SU-DHL-6 (cell line): Measurements from ENCODE around the gene STK17A.
"Not testable (repeated sequence)": the region's sequence is repeated elsewhere in the genome, so short reads cannot be mapped to it uniquely, and the experiment has no call there.

Source experiments
- H2AFZ ChIP-seq: fragments of 200-600 bp; sonication (generic); 2 replicates; pipeline ENCODE4 v1.6.1; 2014; ENCODE audit warnings: low read depth, mild to moderate bottlenecking, moderate library complexity, mixed read lengths, antibody characterized with exemption, low read length; ENCODE audit not compliant: severe bottlenecking
- H3F3A ChIP-seq: fragments of 200-600 bp; shearing (Covaris generic); 2 replicates; pipeline ENCODE4 v1.6.0; 2016; ENCODE audit warnings: antibody characterized with exemption, mild to moderate bottlenecking; ENCODE audit not compliant: insufficient read depth
- H3K27ac ChIP-seq: fragments of 200-600 bp; sonication (generic); 2 replicates; pipeline ENCODE4 v1.5.1; 2016; ENCODE audit warnings: low read depth, mild to moderate bottlenecking, low read length, moderate library complexity, mixed read lengths
- H3K27me3 ChIP-seq: fragments of 200-600 bp; sonication (generic), shearing (Covaris generic); 2 replicates; pipeline ENCODE4 v1.6.0; 2014; ENCODE audit warnings: mild to moderate bottlenecking, low read length
- H3K36me3 ChIP-seq: fragments of 200-600 bp; sonication (generic); 2 replicates; pipeline ENCODE4 v1.6.1; 2014; ENCODE audit warnings: mild to moderate bottlenecking, low read length, mixed read lengths
- H3K4me2 ChIP-seq: fragments of 300-600, 200-600 bp; shearing (Covaris generic), sonication (generic); 2 replicates; pipeline ENCODE4 v1.6.0; 2014; ENCODE audit warnings: low read length, low read depth, mild to moderate bottlenecking; ENCODE audit not compliant: poor library complexity, severe bottlenecking
- H3K4me3 ChIP-seq: fragments of 200-600 bp; sonication (generic); 2 replicates; pipeline ENCODE4 v1.5.1; 2014; ENCODE audit warnings: antibody characterized with exemption, low read length, mild to moderate bottlenecking, mixed read lengths; ENCODE audit not compliant: insufficient read depth, poor library complexity, severe bottlenecking
- H3K79me2 ChIP-seq: fragments of 200-600 bp; sonication (generic); 2 replicates; pipeline ENCODE4 v1.6.1; 2014; ENCODE audit warnings: mild to moderate bottlenecking, low read length, moderate library complexity; ENCODE audit not compliant: insufficient read depth
- H3K9ac ChIP-seq: fragments of 200-600 bp; sonication (generic); 2 replicates; pipeline ENCODE4 v1.7.0; 2014; ENCODE audit warnings: mild to moderate bottlenecking, low read length
- H3K9me2 ChIP-seq: fragments of 200-600 bp; sonication (generic); replicated peaks from 2 replicates; pipeline ENCODE4 v1.6.1; 2014; ENCODE audit warnings: low read length; ENCODE audit not compliant: insufficient read depth
- H3K9me3 ChIP-seq: fragments of 200-600 bp; sonication (generic); 2 replicates; pipeline ENCODE4 v1.6.1; 2014; ENCODE audit warnings: low read length, mixed read lengths; ENCODE audit not compliant: insufficient read depth
- H4K20me1 ChIP-seq: fragments of 200-600 bp; sonication (generic); 2 replicates; pipeline ENCODE4 v1.6.1; 2014; ENCODE audit warnings: low read depth, mild to moderate bottlenecking, antibody characterized with exemption, low read length, moderate library complexity, mixed read lengths
- EZH2phosphoT487 ChIP-seq: fragments of 200-600 bp; sonication (generic), shearing (Covaris generic); conservative IDR thresholded peaks from 2 replicates; pipeline ENCODE4 v1.6.1; 2018; ENCODE audit warnings: mild to moderate bottlenecking, antibody characterized with exemption, low read length, moderate library complexity, mixed read lengths
- TF ChIP-seq, protein P1 (sequence below): fragments of 200-600 bp; sonication (generic); IDR thresholded peaks from one replicate; pipeline ENCODE4 v1.5.1; 2017; ENCODE audit warnings: antibody characterized with exemption, mild to moderate bottlenecking, low read length, moderate library complexity; ENCODE audit not compliant: insufficient read depth, poor library complexity, severe bottlenecking

Gene STK17A

DNA sequence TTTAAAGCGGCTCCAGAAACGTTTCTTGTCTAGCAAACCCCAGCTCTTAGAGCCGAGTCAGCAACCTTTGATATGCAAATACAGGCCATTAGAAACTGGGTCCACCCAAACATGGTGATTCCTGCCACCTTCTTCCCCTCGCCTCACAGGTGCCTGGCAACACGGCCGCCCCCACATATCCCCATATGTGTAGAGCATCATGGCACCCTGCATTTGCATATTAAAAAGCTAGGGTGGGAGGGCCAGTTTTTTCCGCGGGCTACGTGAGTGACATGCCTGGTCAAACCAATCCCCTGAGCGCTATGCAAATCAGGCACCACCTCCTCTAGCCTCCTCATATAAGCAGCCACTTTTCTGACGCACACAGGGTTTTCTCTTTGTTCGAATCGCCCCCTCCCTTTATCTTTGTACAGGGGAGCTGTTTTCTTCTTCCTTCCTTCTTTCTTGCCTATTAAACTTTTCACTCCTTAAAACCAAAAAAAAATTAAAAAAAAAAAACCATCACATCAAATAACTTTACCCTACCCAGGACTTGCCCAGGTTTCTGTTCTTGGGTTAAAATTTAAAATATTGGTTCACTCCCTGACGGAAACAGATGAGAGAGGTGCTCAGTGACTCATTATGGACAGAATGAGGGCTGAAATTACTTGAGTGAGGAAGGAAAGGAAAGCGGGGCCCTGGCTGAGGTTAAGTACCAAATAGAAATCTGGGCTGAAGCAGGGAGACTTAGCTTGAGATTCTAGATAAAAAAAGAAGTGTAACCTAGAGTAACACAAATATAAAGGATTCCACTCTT is 86.6 kb downstream of the STK17A start:
- peak overlapping the region; percentile 43 for H3K4me2 ChIP-seq

DNA sequence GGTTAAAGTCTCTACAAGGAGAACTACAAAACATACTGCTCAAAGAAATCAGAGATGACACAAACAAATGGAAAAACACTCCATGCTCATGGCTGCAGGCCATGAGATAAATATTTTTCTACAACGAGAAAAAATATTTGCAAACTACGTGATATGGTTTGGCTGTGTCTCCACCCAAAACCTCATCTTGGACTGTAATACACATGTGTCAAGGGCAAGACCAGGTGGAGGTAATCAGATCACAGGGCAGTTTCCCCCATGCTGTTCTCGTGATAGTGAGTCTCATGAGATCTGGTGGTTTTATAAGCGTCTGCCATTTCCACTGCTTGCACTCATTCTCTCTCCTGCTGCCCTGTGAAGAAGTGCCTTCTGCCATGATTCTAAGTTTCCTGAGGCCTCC is 88.6 kb downstream of the STK17A start:
- Histone ChIP-seq H2AFZ (no peak overlapping the region), H3K9me2 (no peaks in the 10 kb centered on the region), H3K4me2 (peak overlapping the region; percentile 43), H3K27me3 (no peaks in the 10 kb centered on the region), H3K79me2 (peaks cover 92% of the 10 kb centered on the region), H3K27ac (peak overlapping the region; percentile 93), H3K9ac (peak overlapping the region; percentile 14; the same call in 1 of the 2 replicates), H3K36me3 (peaks cover 75% of the 10 kb centered on the region), H4K20me1 (no peaks in the 10 kb centered on the region), H3F3A (peaks cover 72% of the 10 kb centered on the region), H3K4me3 (peak overlapping the region; percentile 13), H3K9me3 (peaks cover 51% of the 10 kb centered on the region; the same call in 1 of the 2 replicates)
- TF ChIP-seq EZH2phosphoT487: no peak
- TF ChIP-seq, protein P1, sequence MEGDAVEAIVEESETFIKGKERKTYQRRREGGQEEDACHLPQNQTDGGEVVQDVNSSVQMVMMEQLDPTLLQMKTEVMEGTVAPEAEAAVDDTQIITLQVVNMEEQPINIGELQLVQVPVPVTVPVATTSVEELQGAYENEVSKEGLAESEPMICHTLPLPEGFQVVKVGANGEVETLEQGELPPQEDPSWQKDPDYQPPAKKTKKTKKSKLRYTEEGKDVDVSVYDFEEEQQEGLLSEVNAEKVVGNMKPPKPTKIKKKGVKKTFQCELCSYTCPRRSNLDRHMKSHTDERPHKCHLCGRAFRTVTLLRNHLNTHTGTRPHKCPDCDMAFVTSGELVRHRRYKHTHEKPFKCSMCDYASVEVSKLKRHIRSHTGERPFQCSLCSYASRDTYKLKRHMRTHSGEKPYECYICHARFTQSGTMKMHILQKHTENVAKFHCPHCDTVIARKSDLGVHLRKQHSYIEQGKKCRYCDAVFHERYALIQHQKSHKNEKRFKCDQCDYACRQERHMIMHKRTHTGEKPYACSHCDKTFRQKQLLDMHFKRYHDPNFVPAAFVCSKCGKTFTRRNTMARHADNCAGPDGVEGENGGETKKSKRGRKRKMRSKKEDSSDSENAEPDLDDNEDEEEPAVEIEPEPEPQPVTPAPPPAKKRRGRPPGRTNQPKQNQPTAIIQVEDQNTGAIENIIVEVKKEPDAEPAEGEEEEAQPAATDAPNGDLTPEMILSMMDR: no peak

More for the DNA sequence above, 86.6 kb downstream of the STK17A start:
- Histone ChIP-seq H2AFZ (no peak overlapping the region), H3K4me3 (peak overlapping the region; percentile 17), H3K9me3 (peaks cover 48% of the 10 kb centered on the region; the same call in 1 of the 2 replicates), H3K79me2 (peaks cover 94% of the 10 kb centered on the region), H3K9ac (no peak overlapping the region), H3K27ac (peak overlapping the region; percentile 93), H3K9me2 (no peaks in the 10 kb centered on the region), H3K36me3 (peaks cover 64% of the 10 kb centered on the region), H4K20me1 (no peaks in the 10 kb centered on the region), H3F3A (peaks cover 77% of the 10 kb centered on the region), H3K27me3 (no peaks in the 10 kb centered on the region)
- no peak for TF ChIP-seq EZH2phosphoT487
- TF ChIP-seq, protein P1: no peak

DNA sequence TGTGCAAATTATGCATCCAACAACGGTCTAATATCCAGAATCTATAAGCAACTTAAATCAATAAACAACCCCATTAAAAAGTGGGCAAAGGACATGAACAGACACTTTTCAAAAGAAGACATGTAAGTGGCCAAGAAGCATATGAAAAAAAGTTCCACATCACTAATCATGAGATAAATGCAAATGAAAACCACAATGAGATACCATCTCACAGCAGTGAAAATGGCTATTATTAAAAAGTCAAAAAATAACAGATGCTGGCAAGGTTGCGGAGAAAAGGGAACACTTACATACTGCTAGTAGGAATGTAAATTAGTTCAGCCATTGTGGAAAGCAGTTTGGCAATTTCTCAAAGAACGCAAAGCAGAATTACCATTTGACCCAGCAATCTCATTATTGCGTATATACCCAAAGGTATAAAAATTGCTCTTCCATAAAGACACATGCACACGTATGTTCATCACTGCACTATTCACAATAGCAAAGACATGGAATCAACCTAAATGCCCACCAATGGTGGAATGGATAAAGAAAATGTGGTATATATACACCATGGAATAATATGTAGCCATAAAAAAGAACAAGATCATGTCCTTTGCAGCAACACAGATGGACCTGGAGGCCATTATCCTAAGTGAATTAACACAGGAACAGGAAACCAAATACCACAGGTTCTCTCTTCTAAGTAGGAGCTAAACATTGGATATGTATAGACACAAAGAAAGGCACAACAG is 90.5 kb downstream of the STK17A start:
- peaks cover 62% of the 10 kb centered on the region for H3K36me3 ChIP-seq
- H3K9me2 ChIP-seq, H4K20me1 ChIP-seq, H2AFZ ChIP-seq, H3K27me3 ChIP-seq: not testable (repeated sequence)
- peak overlapping the region; percentile 8 for H3K9ac ChIP-seq
- peaks cover 92% of the 10 kb centered on the region for H3K79me2 ChIP-seq
- H3F3A ChIP-seq: peaks cover 72% of the 10 kb centered on the region
- peak overlapping the region; percentile 33 for H3K4me3 ChIP-seq
- H3K4me2 ChIP-seq: peak overlapping the region; percentile 49
- H3K9me3 ChIP-seq: peaks cover 44% of the 10 kb centered on the region; the same call in 1 of the 2 replicates
- H3K27ac ChIP-seq: peak overlapping the region; percentile 93
